ENCODE data around the gene PTPN12.

Gene PTPN12

DNA sequence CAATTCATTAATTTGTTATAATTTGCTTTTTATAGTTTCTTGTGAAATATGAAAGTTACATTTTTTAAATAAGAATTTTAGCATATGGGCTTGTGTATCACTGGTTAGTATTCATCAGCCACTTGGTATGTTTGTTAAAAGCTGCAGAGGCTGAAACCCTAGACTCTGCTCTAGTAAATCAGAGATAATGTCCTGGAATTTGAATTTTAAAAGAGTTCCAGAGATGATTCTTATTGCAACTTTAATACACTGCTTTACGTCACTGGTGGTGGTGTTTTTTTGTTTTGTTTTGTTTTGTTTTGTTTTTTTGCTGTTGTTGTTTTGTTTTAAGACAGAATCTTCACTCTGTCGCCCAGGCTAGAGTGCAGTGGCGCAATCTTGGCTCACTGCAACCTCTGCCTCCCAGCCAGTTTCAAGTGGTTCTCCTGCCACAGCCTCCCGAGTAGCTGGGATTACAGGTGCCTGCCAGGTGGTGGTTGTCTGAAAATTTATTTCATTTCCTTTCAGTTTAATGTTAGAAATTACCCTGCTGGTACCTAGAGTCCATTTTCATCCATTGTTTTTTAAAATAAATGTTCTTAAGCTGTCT is 43.8 kb downstream of the PTPN12 start:
- no peak overlapping the region for H3K4me3 ChIP-seq (ENCODE audit: low read depth, low read length)
- TF ChIP-seq, protein P1, sequence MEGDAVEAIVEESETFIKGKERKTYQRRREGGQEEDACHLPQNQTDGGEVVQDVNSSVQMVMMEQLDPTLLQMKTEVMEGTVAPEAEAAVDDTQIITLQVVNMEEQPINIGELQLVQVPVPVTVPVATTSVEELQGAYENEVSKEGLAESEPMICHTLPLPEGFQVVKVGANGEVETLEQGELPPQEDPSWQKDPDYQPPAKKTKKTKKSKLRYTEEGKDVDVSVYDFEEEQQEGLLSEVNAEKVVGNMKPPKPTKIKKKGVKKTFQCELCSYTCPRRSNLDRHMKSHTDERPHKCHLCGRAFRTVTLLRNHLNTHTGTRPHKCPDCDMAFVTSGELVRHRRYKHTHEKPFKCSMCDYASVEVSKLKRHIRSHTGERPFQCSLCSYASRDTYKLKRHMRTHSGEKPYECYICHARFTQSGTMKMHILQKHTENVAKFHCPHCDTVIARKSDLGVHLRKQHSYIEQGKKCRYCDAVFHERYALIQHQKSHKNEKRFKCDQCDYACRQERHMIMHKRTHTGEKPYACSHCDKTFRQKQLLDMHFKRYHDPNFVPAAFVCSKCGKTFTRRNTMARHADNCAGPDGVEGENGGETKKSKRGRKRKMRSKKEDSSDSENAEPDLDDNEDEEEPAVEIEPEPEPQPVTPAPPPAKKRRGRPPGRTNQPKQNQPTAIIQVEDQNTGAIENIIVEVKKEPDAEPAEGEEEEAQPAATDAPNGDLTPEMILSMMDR (IDR thresholded peaks at IDR 0.05; ENCODE audit: borderline replicate concordance, insufficient read depth, low read depth, low read length) = no peak

DNA sequence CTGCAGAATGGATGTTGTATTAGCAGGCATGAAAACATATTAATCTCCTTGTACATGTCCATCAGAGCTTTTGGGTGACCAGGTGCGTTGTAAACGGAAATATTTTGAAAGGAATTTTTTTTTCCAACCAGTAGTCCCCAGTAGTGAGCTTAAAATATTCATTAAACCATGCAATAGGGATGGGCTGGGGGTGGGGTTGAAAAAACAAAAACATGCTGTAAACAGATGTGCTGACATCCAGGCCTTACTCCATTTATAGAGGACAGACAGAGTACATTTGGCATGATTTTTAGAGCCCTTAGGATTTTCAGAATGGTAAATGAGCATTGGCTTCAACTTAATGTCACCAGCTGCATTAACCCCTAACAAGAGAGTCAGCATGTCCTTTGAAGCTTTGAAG is 50.2 kb downstream of the PTPN12 start:
- no peak overlapping the region for H3K4me3 ChIP-seq (ENCODE audit: low read depth, low read length)
- TF ChIP-seq, protein P1 (IDR thresholded peaks at IDR 0.05; ENCODE audit: borderline replicate concordance, insufficient read depth, low read depth, low read length) = no peak

DNA sequence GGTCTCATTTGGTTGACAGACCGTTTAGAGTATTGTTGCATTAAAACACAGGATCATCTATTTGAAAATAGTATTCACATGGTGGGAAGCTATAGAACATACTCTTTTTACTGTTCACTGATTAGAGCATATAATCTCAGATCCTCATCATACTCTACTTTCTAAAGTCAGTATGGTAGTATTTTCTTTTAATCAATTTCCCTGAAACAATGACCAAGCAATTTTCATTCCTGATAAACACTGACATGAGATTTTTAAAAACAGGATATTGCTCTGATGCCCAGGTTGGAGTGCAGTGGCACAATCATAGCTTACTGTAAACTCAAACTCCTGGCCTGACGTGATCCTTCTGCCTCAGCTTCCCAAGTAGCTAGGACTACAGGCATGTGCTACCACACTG is 63.9 kb downstream of the PTPN12 start:
- TF ChIP-seq, protein P1 (IDR thresholded peaks at IDR 0.05; ENCODE audit: borderline replicate concordance, insufficient read depth, low read depth, low read length) = no peak

DNA sequence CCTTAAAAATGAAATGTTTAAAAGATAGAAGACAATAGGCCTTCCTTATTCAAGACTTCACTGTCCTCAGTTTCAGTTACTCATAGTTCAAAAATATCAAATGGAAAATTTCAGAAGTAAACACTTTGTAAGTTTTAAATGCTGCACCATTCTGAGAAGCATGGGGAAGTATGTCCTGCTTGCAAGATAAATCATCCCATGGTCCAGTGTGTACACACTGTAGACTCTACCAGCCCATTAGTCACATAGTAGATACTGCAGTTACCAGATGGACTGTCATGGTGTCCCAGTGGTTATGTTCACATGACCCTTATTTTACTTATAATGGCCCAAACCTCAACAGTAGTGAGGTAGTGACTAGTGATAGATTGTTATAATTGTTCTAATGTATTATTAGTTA is 69.5 kb downstream of the PTPN12 start:
- no peak overlapping the region for H3K4me3 ChIP-seq (ENCODE audit: low read depth, low read length)
- TF ChIP-seq, protein P1 (IDR thresholded peaks at IDR 0.05; ENCODE audit: borderline replicate concordance, insufficient read depth, low read depth, low read length) = no peak

More for the DNA sequence above, 63.9 kb downstream of the PTPN12 start:
- H3K4me3 ChIP-seq (ENCODE audit: low read depth, low read length) = no peak overlapping the region

DNA sequence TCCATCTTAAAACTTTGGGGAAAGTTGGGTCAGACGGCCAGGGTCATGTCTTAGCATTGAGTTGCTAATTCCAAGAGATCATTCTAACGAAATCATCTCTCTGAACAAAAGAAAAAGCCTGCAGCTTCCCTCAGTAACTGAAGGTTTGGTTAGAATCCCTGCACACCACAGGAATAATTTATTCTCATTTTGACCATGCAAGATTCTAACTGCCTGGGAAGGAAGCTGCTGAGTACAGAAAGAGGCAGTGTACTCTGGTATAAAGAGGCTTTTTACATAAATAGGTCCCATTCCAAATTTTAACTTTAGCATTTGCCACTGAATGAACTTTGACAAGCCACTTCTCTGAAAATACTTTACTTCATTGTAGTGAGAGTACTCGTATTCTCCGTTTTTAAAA is 82.2 kb downstream of the PTPN12 start:
- TF ChIP-seq, protein P1 (IDR thresholded peaks at IDR 0.05; ENCODE audit: borderline replicate concordance, insufficient read depth, low read depth, low read length) = no peak
- H3K4me3 ChIP-seq (ENCODE audit: low read depth, low read length) = no peak overlapping the region

DNA sequence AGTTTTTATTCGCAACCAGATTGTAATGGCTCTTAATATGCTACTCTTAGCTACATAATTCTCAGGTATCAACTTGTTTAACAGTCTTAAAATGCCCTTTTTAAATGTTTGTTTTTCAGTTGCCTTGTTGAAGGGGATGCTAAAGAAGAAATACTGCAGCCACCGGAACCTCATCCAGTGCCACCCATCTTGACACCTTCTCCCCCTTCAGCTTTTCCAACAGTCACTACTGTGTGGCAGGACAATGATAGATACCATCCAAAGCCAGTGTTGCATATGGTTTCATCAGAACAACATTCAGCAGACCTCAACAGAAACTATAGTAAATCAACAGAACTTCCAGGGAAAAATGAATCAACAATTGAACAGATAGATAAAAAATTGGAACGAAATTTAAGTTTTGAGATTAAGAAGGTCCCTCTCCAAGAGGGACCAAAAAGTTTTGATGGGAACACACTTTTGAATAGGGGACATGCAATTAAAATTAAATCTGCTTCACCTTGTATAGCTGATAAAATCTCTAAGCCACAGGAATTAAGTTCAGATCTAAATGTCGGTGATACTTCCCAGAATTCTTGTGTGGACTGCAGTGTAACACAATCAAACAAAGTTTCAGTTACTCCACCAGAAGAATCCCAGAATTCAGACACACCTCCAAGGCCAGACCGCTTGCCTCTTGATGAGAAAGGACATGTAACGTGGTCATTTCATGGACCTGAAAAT is 89.7 kb downstream of the PTPN12 start:
- no peak overlapping the region for H3K4me3 ChIP-seq (ENCODE audit: low read depth, low read length)
- TF ChIP-seq, protein P1 (IDR thresholded peaks at IDR 0.05; ENCODE audit: borderline replicate concordance, insufficient read depth, low read depth, low read length) = no peak

- H3K4me3 ChIP-seq (ENCODE audit: low read depth, low read length) = no peak overlapping the region
- TF ChIP-seq, protein P1 (IDR thresholded peaks at IDR 0.05; ENCODE audit: borderline replicate concordance, insufficient read depth, low read depth, low read length) = no peak
These were observed 90.2 kb downstream of the PTPN12 start for GRCh38 chr7:77627309-77627676.
